Mammary epithelial cell (primary cell): Measurements from ENCODE around the gene PROS1.

Source experiments
- CTCF ChIP-seq, 2 donors: IDR thresholded peaks in 1 of 2; conservative IDR thresholded peaks in 1 of 2; 2 replicates each; pipeline ENCODE4 v1.5.1; 2011 to 2012; ENCODE audit warnings: inconsistent platforms in 2 of 2, low read length in 2 of 2, mild to moderate bottlenecking in 2 of 2, control low read depth in 1 of 2, low read depth in 1 of 2; ENCODE audit not compliant: insufficient read depth in 1 of 2; ENCODE audit errors: extremely low read depth in 1 of 2
- EZH2 ChIP-seq: IDR thresholded peaks from 2 replicates; pipeline ENCODE4 v1.6.1; 2012; ENCODE audit warnings: low read length, inconsistent platforms, borderline replicate concordance

- no peak for TF ChIP-seq CTCF (conservative IDR thresholded peaks at IDR 0.05 in 1 of 2, IDR thresholded peaks at IDR 0.05 in 1 of 2; ENCODE audit: extremely low read depth in 1 of 2, insufficient read depth in 1 of 2, low read depth in 1 of 2, low read length in 2 of 2)
- no peak for TF ChIP-seq EZH2
These were observed 6.4 kb upstream of the PROS1 start, which contains the start of gene ARL13B for GRCh38 chr3:93979850-93980676.
